ENCODE results near the gene ZBTB7A.

The ZBTB7A gene

DNA sequence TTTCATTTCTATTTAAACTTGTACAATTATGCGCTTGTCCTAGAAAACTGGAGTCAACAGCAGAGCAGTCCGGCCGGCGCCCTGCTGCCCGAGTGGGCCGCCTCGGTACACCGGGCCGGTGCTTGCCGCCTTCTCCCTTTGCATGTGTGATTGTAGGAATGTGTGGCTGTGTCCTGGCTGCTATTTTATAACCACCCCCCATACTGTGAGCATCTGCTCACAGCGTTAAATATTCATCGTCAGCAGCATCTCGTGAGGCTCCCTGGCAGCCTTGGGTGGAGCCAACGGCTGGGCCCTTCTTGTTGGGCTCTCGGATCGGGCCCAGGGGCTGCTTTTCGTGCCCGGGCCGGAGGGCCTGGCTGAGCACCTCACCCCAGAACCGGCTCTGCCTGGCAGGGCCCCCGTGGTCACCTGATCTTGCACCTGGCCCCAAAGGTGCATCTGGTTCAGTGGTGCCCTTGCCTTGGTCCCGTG, 48.5 kb downstream of the ZBTB7A start:
- H3K4me3 ChIP-seq (ENCODE audit: severe bottlenecking) = no peak overlapping the region

GRCh38 chr19:4016903-4017638, 49.6 kb downstream of the ZBTB7A start:
- Histone ChIP-seq H3K36me3 (ENCODE audit: low read depth) (peaks cover 23% of the 10 kb centered on the region), H3K4me1 (ENCODE audit: insufficient read depth, poor library complexity, severe bottlenecking) (no peaks in the 10 kb centered on the region), H3K9me3 (ENCODE audit: severe bottlenecking) (no peaks in the 10 kb centered on the region), H3K27ac (ENCODE audit: poor library complexity, severe bottlenecking) (no peak overlapping the region), H3K4me3 (ENCODE audit: severe bottlenecking) (no peak overlapping the region), H3K27me3 (ENCODE audit: insufficient read depth, poor library complexity, severe bottlenecking) (no peaks in the 10 kb centered on the region)
- no peak for DNase-seq (ENCODE audit: low spot score)
- ATAC-seq (ENCODE audit: low read depth) = no peak
- TF ChIP-seq, protein P1, sequence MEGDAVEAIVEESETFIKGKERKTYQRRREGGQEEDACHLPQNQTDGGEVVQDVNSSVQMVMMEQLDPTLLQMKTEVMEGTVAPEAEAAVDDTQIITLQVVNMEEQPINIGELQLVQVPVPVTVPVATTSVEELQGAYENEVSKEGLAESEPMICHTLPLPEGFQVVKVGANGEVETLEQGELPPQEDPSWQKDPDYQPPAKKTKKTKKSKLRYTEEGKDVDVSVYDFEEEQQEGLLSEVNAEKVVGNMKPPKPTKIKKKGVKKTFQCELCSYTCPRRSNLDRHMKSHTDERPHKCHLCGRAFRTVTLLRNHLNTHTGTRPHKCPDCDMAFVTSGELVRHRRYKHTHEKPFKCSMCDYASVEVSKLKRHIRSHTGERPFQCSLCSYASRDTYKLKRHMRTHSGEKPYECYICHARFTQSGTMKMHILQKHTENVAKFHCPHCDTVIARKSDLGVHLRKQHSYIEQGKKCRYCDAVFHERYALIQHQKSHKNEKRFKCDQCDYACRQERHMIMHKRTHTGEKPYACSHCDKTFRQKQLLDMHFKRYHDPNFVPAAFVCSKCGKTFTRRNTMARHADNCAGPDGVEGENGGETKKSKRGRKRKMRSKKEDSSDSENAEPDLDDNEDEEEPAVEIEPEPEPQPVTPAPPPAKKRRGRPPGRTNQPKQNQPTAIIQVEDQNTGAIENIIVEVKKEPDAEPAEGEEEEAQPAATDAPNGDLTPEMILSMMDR (IDR thresholded peaks at IDR 0.05; ENCODE audit: poor library complexity, severe bottlenecking) = no peak

More for the DNA sequence above, 48.5 kb downstream of the ZBTB7A start:
- Histone ChIP-seq H3K4me1 (ENCODE audit: insufficient read depth, poor library complexity, severe bottlenecking) (no peaks in the 10 kb centered on the region), H3K27me3 (ENCODE audit: insufficient read depth, poor library complexity, severe bottlenecking) (no peaks in the 10 kb centered on the region), H3K27ac (ENCODE audit: poor library complexity, severe bottlenecking) (no peak overlapping the region), H3K36me3 (ENCODE audit: low read depth) (peaks cover 21% of the 10 kb centered on the region), H3K9me3 (ENCODE audit: severe bottlenecking) (no peaks in the 10 kb centered on the region)
- ATAC-seq (ENCODE audit: low read depth) = no peak
- no peak for DNase-seq (ENCODE audit: low spot score)
- TF ChIP-seq, protein P1 (IDR thresholded peaks at IDR 0.05; ENCODE audit: poor library complexity, severe bottlenecking) = no peak

- Histone ChIP-seq H3K4me3 (ENCODE audit: severe bottlenecking) (no peak overlapping the region), H3K9me3 (ENCODE audit: severe bottlenecking) (no peaks in the 10 kb centered on the region), H3K27ac (ENCODE audit: poor library complexity, severe bottlenecking) (no peak overlapping the region), H3K4me1 (ENCODE audit: insufficient read depth, poor library complexity, severe bottlenecking) (no peaks in the 10 kb centered on the region), H3K36me3 (ENCODE audit: low read depth) (peaks cover 21% of the 10 kb centered on the region), H3K27me3 (ENCODE audit: insufficient read depth, poor library complexity, severe bottlenecking) (no peaks in the 10 kb centered on the region)
- ATAC-seq (ENCODE audit: low read depth) = no peak
- TF ChIP-seq, protein P1 (IDR thresholded peaks at IDR 0.05; ENCODE audit: poor library complexity, severe bottlenecking) = no peak
- DNase-seq (ENCODE audit: low spot score) = no peak
Observed at GRCh38 chr19:4016486-4016885, 50.2 kb downstream of the ZBTB7A start.

DNA sequence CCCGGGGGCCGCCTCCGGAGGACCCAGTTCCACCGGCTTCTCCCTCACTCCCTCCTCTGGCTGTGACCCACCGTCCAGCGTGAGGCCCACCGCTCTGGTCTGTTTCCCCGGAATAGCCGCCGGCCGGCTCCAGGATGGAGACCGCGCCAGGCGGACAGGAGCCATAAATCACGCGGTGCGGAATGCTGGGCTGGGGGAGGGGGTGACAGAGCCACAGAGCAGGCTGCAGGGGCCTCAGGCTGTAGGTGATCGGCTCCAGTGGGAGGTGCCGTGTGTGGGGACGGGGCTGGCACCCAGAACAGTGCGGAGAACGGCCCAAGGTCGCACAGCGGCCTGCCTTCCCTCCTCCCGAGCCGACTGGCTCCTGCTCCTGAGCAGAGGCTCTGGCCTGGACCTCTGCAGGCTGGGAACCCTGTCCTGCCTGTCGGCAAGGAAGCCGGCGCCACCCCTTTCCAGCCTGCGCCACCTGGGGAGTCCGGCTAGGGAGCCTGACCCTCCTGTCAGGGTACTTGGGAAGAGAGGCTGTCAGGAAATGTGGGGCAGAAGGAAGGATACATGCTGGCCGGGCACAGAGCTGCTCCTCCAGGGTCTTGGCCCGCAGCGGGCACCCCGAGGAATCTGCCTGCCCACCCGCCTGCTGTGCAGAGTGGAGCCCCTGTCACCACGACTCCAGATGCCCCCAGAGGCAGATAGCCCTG, 50.8 kb downstream of the ZBTB7A start:
- DNase-seq (ENCODE audit: low spot score) (no peak), ATAC-seq (ENCODE audit: low read depth) (no peak)
- H3K9me3 ChIP-seq (ENCODE audit: severe bottlenecking) = no peaks in the 10 kb centered on the region
- H3K4me1 ChIP-seq (ENCODE audit: insufficient read depth, poor library complexity, severe bottlenecking) = no peaks in the 10 kb centered on the region
- H3K27me3 ChIP-seq (ENCODE audit: insufficient read depth, poor library complexity, severe bottlenecking) = no peaks in the 10 kb centered on the region
- TF ChIP-seq, protein P1 (IDR thresholded peaks at IDR 0.05; ENCODE audit: poor library complexity, severe bottlenecking) = no peak
- H3K27ac ChIP-seq (ENCODE audit: poor library complexity, severe bottlenecking) = no peak overlapping the region
- H3K36me3 ChIP-seq (ENCODE audit: low read depth) = peaks cover 21% of the 10 kb centered on the region
- H3K4me3 ChIP-seq (ENCODE audit: severe bottlenecking) = no peak overlapping the region

Measured in RWPE2 (cell line).